ENCODE results near the gene GPATCH8. TPM values are rescaled to one million over a fixed set of nuclear protein-coding genes. Genes with fewer than 3 reads are reported as not detected.
"Not testable (repeated sequence)": the region's sequence is repeated elsewhere in the genome, so short reads cannot be mapped to it uniquely, and the experiment has no call there.

The GPATCH8 gene
- total RNA-seq, 4 donors from 2014 or later, result 55.1 to 71.2 (median 59.8) TPM

GRCh38 chr17:44523672-44523972 lies 20.4 kb upstream of the GPATCH8 start:
- Histone ChIP-seq H3K36me3 (no peaks in the 10 kb centered on the region), H3K4me3 (no peak overlapping the region), H3K27me3 (peaks cover 0 to 10% of the 10 kb centered on the region in 2 donors), H3K9me3 (peaks cover 0 to 4% (median 0%) of the 10 kb centered on the region in 4 donors), H3K27ac (no peak overlapping the region), H3K4me1 (no peaks in the 10 kb centered on the region)
- DNase-seq (ENCODE audit: low spot score in 2 of 2), result no peak
- TF ChIP-seq POLR2A (IDR thresholded peaks at IDR 0.05), result no peak
- no peak for TF ChIP-seq CTCF (IDR thresholded peaks at IDR 0.05)
- no peak for TF ChIP-seq EP300 (IDR thresholded peaks at IDR 0.05)
- WGBS, 2 donors, result 63 to 64% methylated on average over 3 of the region's 3 CpGs

- peak; percentile 28 to 56 (median 28) for TF ChIP-seq CTCF (IDR thresholded peaks at IDR 0.05)
- no peak for TF ChIP-seq EP300 (IDR thresholded peaks at IDR 0.05)
- Histone ChIP-seq H3K27ac (no peak overlapping the region), H3K4me3 (no peak overlapping the region), H3K27me3 (peaks cover 0 to 10% of the 10 kb centered on the region in 2 donors), H3K9me3 (peaks cover 0 to 4% (median 0%) of the 10 kb centered on the region in 4 donors), H3K36me3 (no peaks in the 10 kb centered on the region), H3K4me1 (no peaks in the 10 kb centered on the region)
- peak; percentile 38 to 65 for DNase-seq (ENCODE audit: low spot score in 2 of 2)
- WGBS, 2 donors, result 48 to 61% methylated on average over 14 of the region's 14 CpGs
These were observed 19.9 kb upstream of the GPATCH8 start for GRCh38 chr17:44522883-44523671.

GRCh38 chr17:44518032-44518431 lies 14.8 kb upstream of the GPATCH8 start:
- Histone ChIP-seq H3K36me3 (no peaks in the 10 kb centered on the region), H3K4me1 (no peaks in the 10 kb centered on the region), H3K9me3 (no peaks in the 10 kb centered on the region), H3K27ac (no peak overlapping the region), H3K27me3 (peaks cover 0 to 10% of the 10 kb centered on the region in 2 donors), H3K4me3 (no peak overlapping the region)
- DNase-seq (ENCODE audit: low spot score in 2 of 2), result no peak
- TF ChIP-seq CTCF (IDR thresholded peaks at IDR 0.05) (no peak), EP300 (IDR thresholded peaks at IDR 0.05) (no peak), POLR2A (IDR thresholded peaks at IDR 0.05) (no peak)
- 63 to 65% methylated on average over 3 of the region's 3 CpGs for WGBS, 2 donors

GRCh38 chr17:44511241-44512134 lies 8.3 kb upstream of the GPATCH8 start:
- not testable (repeated sequence) for DNase-seq (ENCODE audit: low spot score in 2 of 2); H3K4me3 ChIP-seq; H3K9me3 ChIP-seq; H3K36me3 ChIP-seq; H3K27ac ChIP-seq; H3K27me3 ChIP-seq; H3K4me1 ChIP-seq
- WGBS, 2 donors, result 33 to 34% methylated on average over 14 of the region's 14 CpGs

GRCh38 chr17:44506939-44507604 lies 3.9 kb upstream of the GPATCH8 start:
- WGBS, 2 donors, result 88% methylated on average over 10 of the region's 10 CpGs
- not testable (repeated sequence) for H3K9me3 ChIP-seq, H3K27ac ChIP-seq

More at GRCh38 chr17:44506939-44507604, 3.9 kb upstream of the GPATCH8 start:
- DNase-seq (ENCODE audit: low spot score in 2 of 2); H3K36me3 ChIP-seq; H3K4me3 ChIP-seq; H3K27me3 ChIP-seq: not testable (repeated sequence)
- peaks cover 0 to 13% (median 7%) of the 10 kb centered on the region in 4 donors for H3K4me1 ChIP-seq
